GM19240 (cell line): ENCODE data around the gene FANCI.

Experiments
- DNase-seq: peaks from one replicate; pipeline ENCODE4 v3.0.0; 2011; ENCODE audit warnings: low spot score; ENCODE audit not compliant: insufficient read length

The FANCI gene

GRCh38 chr15:89305395-89305794, 61.6 kb downstream of the FANCI start:
- DNase-seq, result no peak

DNA sequence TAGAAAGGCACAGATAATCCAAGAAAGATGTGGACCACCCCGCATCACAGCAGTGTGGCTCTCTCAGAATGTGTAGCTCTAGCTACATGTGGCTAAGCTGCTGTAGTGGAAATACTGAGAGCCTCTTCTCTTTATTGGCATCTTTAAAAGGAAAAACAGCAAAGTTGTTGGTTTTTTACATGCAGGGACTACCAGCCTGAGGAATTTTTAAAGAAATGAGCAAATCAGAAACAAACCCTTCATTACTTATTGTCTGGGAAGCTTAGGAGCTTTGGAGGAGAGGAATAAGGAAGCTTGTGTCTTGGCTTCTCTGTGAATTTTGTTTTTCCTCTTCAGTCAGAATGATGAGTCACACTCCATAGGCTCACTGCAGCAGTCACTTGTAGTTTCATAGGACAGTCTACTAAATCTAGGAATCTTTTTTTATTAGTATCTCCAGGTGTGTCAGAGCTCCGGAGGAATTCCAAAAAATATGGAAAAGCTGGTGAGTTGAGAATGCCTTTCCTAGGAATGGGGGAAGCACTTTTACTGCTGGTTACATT, 63.3 kb downstream of the FANCI start:
- DNase-seq, result no peak

DNA sequence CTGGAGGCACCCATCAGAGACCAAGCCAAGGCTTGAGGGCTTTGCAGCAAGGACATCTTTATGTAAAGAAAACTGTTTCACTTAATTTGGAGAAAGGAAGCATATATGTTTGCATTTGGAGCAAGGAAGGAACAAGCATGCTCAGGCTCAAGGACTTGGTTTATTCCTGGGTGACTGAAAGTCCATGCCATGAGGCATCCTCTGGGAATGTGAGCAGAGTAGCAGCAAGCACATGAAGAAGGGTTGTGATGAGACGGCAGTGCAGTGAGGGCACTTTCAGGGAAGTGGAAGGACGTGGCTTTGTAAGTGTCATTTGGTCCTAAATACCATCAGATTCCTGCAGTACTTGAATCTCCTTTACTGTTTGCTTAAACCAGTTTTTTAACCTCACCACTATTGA, 64.0 kb downstream of the FANCI start:
- DNase-seq, result no peak

DNA sequence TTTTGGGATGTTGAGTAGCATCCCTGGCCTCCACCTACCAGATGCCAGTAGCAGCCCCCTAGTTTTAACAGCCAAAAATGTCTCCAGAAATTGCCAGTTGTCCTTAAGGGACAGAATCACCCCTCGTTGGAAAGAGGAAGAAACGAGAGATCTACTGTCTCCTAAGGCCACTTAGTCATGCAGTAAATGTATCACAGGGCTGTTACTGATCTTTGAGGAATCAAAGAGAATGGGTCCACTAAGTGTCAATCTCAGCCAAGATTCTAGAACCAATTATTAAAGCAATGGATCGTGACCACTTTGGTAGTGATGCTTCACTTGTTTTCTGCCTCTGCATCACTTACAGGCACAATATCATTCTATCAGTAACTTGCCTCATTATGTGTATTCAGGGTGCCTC, 64.5 kb downstream of the FANCI start:
- DNase-seq, result no peak

DNA sequence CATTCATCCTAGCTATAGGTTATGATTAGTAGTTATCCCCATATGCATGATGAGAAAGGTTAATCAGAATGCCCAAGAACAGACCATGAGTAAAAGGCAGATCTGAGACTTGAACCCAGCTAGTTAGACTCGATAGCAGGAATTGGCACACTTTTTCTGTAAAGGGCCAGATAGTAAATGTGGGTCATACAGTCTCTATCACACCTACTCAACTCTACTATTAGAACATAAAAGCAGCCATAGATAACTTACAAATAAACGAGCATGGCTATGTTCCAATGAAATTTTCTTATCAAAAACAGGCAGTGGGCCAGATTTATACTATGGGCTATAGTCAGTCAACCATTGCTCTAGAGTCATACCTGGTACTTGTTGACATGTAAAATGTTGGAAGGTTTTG, 66.2 kb downstream of the FANCI start:
- no peak for DNase-seq

GRCh38 chr15:89315375-89315929, 71.7 kb downstream of the FANCI start:
- DNase-seq, result no peak

DNA sequence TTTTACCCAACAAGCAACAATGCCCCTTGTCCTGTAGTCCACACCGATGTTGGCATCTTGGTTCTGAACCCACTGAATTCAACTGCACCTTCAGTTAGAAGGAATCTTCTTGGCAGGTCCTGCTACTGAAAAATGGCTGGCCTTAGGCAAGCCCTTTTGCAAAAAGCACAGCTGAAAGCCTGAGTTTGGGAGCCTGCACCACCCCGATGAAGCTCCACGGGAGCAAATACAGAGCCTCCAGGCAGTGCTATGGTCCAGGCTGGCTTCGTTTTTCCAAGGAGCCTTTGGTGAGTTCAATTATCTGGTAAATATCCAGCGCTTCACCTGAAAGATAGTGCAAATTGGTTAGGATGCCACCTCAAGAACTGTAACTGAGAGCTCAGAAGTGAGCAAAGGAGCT, 72.7 kb downstream of the FANCI start:
- DNase-seq, result no peak

DNA sequence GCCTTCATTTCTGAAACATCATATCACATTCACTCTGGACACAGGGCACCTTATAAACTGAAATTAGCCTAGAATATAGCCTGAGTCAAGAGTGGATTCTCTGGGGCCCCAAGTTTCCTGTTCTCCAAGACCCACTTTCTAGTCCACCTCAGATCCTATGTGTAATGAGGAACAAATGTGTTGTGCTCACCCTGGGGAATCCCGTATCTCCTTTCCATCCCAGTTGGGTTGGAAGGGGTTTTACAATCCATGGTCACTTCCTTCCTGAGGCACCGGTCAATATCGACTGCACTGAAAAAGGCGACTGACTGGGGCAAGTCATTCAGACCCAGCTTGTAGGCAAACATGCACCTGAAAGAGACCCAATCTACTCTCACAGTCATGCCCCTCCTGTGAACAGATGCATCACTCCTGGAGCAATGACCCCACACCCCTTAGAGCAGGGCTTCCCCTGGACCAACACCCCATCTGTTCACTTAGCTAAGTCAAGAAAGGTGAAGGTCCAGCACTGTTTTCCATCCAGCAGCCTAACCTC, 73.5 kb downstream of the FANCI start:
- no peak for DNase-seq

GRCh38 chr15:89319678-89320077, 75.9 kb downstream of the FANCI start:
- DNase-seq, result no peak

GRCh38 chr15:89320200-89320599, 76.4 kb downstream of the FANCI start:
- DNase-seq, result no peak

DNA sequence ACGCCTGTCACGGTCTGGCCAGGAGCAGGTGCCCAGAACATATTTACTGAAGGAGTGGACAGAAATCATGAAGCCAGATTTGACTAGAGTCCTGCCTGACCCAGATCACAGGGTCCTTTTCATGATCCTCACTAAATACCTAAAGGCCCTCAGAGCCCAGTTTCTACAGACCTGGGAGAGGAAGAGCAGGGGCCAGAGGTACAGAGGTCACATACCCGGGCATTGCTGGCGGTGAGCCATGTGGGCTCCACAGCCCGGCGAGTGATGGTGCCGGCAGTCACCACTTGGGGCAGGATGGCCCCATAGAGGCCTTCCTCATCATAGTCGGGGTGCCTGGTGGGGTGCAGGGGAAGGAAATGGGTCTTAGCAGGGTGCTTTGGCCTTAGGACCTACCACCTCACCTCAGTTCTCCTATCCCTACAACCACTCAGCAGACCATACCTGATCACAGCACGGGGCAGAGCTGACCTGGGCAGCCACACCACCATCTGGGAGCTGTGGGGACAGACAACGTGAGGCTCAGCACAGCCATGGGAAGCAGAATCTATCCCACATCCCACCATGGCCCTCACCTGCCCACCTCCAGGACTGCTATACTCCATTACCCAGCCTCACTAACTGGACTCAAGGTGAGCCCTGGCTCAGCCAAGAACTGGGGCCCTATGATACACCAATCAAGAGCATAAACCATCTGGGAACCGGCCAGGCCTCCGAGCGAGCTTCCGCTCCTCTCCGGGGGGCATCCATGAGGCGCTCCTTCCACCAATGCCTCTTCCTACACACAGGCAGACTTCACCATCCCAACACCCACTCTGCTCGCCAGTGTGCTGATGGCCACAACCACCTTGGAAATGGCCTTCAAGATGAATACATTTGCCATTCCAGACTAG, 78.0 kb downstream of the FANCI start:
- no peak for DNase-seq

- no peak for DNase-seq
Measured at GRCh38 chr15:89322822-89323221, 79.0 kb downstream of the FANCI start.

- no peak for DNase-seq
Measured at GRCh38 chr15:89323825-89324224, 80.0 kb downstream of the FANCI start.

GRCh38 chr15:89325039-89325803, 81.4 kb downstream of the FANCI start:
- no peak for DNase-seq

DNA sequence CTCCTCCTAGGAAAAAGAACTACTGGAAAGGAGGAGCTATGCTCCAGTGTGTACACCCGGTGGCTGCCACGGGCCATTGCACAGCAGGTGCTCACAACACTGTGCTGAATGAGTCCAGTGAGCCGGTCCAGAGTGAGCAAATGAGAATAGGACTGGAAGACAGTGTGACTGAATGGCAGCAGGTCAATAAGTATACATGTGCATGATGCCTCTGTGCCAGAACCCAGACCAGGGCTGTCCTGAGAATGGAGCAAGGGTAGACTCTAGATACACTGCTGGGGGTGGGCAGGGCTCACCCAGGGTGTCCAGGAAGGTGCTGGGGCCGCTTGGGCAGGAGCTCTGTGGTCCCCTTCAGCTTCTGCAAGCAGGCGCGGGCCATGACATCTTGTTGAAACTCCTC, 82.5 kb downstream of the FANCI start:
- no peak for DNase-seq

DNA sequence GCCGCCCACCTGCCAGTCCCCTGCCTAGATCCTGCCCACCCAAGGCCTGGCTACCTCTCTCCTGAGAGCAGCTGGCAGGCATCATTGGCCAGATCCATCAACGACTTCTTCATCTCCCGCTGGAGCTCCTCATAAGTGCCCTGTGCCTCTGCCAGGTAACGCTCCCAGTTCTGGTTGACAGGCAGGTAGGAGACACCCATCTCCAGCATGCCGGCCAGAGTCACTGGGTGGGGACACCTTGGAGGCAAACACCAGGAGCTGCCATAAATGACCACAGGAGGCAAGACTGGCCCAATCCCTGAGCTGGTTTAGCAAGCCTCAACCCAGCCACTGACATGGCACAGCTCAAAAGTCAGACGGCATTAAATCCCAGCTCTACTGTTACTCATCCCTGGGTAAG, 83.3 kb downstream of the FANCI start:
- no peak for DNase-seq

- no peak for DNase-seq
Measured at GRCh38 chr15:89328398-89329254, 84.8 kb downstream of the FANCI start.

DNA sequence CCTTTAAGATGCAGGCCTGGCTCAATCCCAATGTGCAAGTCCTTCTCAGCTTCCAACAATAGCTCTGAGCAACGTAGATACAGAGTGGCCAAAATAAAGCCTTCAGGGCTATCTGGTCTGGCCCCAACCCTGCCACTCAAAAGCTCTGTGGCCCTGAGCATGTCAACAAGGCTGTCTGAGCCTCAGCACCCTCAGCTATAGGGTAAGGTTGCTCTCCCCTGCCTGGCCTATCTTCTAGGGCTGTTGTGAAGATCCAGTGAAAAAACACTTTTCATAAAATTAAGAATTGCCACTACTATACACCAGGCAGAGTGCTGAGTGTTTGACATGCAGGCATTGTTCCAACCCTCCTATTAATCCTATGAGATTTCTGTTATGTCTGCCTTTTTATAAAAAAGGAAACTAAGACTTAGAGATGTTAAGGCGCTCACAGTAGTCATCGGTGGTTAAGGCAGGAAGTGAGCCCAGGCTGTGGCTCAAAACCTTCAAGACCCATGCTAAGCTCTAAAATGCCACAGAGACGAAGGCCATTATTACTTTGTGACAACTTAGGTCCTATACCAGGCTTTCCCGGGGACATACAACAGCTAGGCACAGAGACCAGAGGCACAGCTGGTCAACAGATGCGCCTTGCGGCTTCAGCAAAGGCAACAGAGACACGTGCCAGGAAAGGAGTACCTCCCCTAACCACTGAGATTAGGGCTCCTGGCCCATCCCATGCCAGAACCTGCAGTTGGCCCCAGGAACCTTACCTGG, 85.7 kb downstream of the FANCI start:
- no peak for DNase-seq

GRCh38 chr15:89330119-89330518, 86.3 kb downstream of the FANCI start:
- DNase-seq, result no peak
